Hippocampal formation (tissue), 2 donors: ENCODE results near the gene NRL.
A peak's percentile ranks its signal among the peaks of the same experiment; 100 is the strongest.

Source experiments
- DNase-seq, 2 donors: peaks; one replicate each; lab custom pipeline; 2025; lab: John Stamatoyannopoulos, UW

Gene NRL

DNA sequence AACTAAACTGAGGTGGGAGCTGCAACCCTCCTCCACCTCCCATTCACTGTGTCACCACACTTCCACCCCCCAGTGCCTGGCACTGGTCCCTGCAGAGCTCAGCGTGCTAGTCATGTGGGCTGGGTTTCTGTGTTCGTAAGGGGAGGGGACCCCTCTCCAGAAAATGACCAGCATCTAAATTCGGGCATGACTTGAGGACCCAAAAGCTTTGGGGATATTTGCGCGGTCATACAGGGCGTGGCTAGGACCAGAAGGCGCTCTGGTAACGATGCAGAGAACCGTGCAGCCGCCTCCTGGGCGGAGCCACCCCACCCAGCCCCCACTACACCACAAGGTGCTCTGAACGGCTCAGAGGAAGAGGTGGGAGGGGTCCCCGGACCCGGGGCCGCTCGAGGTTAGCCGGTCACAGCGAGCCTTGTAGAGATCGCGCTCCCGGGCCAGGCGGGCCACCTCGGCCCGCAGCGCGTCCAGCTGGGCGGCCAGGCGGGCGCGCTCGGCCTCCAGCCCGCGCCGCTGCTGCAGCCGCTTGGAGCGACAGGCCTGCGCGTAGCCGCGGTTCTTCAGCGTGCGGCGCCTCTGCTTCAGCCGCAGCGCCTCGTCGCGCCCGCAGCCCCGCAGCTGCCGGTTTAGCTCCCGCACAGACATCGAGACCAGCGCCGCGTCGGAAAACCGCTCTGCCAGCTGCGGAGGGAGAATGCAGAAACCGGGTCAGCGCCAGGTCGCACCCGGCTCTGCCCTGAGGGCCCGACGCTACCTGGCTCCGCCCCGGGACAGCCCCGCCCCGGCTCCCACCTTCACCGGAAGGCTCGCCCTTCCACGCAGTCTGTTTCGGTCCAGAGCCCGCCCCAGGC is 33.6 kb downstream of the NRL start:
- DNase-seq: peak; percentile 34 to 39

GRCh38 chr14:24080142-24080530 is 34.6 kb downstream of the NRL start:
- DNase-seq: peak in 1 of 2 donors; percentile 13

DNA sequence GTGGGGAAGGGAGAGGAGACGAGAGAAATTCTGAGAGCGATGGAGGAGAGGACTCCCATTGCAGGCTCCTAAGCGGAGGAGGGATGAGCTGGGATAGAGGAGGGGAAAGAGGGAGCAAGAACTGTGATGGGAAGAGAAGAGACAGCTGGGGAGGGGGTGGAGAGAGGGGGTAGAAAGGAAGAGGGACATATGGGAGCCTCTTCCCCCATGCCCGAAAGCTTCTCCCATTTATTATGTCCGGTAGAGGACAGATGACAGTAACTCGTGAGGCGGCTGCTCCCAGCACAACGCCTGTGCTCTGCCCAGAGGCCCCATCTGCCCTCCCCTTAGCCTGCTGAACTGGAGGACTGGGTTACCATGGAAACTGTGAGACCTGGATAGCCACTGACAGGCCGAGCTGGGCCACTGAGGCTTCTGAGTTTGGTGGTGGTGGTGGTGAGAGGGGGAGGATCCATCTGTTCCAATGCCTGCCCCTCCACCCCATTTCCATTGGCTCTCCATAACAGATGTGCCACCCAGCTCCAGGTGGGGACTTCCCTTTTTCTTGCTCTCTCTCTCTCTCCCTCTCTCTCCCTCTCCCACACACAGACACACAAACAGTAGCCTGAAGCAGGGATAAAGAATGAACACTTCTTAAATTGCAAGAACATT is 35.1 kb downstream of the NRL start:
- DNase-seq: peak in 1 of 2 donors; percentile 20

DNA sequence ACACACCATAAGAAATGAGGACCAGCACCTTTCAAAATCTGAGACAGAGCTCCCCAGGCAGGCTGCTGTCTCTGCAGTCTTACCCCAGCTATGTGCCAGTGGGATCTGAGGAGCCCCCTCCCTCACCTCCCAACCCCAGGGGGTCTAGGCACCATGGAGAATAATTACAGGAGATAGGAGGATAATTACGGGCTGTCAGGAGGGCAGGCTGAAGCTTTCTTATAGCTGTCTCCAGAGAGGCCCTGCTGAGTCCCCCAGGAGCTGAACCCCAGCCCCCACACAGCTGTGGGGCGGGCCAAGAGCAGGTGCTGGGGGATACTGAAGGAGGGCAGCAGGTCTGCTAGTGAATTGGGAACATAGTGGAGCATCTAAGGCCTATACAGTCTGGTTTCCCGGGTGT is 36.6 kb downstream of the NRL start:
- DNase-seq: no peak

DNA sequence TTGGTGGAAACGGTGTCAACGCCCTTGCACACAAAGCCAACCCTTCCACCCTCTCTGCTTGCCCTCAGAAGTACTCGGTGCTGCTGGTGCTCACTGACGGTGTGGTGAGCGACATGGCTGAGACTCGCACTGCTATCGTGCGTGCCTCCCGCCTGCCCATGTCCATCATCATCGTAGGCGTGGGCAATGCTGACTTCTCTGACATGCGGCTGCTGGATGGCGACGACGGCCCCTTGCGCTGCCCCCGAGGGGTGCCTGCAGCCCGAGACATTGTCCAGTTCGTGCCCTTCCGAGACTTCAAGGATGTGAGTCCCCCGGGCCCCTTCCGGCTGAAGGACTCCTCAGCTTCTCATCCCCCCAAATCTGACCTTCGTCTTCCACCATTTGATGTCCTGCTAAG is 37.7 kb downstream of the NRL start:
- no peak for DNase-seq

DNA sequence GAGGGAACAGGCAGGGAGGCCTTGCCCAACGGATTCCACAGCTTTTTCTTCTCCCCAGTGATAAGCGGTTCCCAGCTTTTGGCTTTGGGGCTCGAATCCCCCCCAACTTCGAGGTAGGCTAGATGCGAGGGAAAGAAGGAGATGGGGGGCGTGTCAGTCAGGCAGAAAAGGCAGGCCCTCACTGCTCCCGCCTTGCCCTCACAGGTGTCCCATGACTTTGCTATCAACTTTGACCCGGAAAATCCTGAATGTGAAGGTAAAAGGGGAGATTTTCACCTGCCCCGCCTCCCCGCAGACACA is 38.5 kb downstream of the NRL start:
- no peak for DNase-seq

- no peak for DNase-seq
Observed at GRCh38 chr14:24075485-24076301, 39.1 kb downstream of the NRL start.

GRCh38 chr14:24074625-24075484 is 39.9 kb downstream of the NRL start:
- no peak for DNase-seq

DNA sequence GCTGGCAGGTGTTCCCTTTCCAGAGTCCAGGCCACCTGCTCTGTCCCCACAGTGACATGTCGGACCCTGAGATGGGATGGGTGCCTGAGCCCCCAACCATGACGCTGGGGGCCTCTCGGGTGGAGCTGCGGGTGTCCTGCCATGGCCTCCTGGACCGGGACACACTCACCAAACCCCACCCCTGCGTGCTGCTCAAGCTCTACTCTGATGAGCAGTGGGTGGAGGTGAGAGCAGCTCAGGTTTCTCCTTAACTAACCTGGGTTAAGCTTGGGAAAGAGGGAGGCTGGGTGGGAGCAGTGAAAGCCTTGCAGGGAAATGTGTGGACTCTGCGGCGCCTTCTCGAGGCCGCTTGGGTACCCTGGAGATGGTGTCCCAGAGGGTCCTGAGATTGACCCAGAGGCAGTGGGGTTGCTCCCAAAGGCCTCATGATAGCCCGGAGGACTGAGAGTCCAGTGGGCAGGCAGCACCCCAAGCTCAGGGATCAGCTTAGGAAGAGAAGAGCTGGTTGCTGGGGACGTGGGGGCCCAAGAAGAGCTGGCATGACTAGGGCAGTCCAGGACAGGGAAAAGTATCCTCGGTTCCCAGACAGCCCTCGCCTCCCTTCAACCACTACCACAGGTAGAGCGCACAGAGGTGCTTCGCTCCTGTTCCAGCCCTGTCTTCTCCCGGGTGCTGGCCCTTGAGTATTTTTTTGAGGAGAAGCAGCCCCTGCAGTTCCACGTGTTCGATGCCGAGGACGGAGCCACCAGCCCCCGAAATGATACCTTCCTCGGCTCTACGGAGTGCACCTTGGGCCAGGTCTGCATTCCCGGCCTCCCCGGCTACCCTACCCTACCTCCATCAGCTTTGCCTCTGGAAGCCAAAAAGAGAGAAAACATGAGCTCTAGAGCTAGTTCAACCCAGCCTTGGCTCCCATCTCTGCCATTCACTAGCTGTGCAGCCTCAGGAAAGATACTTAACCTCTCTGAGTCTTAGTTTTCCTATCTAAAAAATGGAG is 41.6 kb downstream of the NRL start:
- no peak for DNase-seq

DNA sequence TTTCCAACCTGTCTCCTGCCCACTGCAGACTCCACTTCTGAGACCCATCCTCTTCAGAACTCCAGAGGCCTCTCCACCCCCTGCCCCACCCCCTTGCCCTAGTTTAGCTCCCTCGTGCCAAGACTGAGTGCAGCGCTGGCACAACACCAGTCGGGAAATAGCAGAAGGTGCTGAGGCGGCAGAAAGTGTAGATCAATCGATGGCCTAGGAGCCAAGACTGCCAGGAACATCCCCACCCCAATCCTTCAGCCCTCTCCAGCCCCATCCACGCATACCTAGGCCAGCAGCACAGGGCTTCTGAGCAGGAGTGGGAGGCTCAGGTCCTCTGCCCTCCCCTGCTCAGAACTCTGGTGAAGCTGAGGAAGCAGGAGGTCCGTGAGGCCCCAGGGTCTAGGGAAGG is 42.3 kb downstream of the NRL start:
- peak in 1 of 2 donors; percentile 27 for DNase-seq

- DNase-seq: no peak
Observed at GRCh38 chr14:24071836-24072430, 42.8 kb downstream of the NRL start.

- DNase-seq: peak in 1 of 2 donors; percentile 34
Observed at GRCh38 chr14:24071144-24071697, 43.5 kb downstream of the NRL start, which contains the start of gene CPNE6. TSS of gene CPNE6 (plus strand) at chr14:24071562. CDS start at chr14:24072937, 1,375 bp downstream.

DNA sequence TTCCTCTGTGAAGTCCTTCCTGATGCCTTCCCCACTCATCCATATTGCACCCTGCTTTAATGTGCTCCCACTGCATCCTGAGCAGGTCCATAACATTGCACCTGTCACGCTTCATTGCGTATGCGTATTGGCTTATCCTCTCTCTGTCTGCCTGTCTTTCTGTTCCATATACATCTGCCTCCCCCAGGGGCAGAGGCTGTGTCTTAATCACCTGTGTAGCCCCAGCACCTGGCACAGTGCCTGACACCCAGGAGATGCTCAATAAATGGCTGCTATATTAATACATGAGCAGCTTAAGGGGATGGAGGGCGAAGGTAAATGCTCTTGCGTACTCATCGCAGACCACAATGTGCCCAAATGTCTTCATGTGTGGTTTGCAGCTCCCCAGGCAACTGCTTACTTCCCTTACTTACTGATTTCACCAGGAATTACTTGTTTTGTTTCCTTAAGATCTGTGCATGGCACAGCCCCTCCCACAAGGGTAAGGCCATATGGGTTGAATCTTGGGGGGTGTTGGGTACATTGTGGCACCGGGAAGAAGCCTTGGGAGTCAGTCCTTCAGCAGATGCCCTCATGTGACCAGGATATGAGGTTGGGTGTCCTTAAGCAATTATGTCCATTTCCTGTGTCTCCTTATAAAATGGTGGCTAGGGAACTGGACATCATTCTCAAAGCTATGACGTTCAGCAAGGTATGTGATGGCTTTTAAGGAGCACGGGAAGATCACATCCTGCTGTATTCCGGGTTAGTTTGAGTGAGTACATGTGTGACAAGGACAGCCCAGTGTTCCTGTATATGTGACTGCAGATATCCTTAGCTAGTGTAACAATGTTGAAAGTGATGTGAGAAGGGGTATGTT is 44.2 kb downstream of the NRL start:
- no peak for DNase-seq

GRCh38 chr14:24069411-24069735 is 45.4 kb downstream of the NRL start:
- no peak for DNase-seq

DNA sequence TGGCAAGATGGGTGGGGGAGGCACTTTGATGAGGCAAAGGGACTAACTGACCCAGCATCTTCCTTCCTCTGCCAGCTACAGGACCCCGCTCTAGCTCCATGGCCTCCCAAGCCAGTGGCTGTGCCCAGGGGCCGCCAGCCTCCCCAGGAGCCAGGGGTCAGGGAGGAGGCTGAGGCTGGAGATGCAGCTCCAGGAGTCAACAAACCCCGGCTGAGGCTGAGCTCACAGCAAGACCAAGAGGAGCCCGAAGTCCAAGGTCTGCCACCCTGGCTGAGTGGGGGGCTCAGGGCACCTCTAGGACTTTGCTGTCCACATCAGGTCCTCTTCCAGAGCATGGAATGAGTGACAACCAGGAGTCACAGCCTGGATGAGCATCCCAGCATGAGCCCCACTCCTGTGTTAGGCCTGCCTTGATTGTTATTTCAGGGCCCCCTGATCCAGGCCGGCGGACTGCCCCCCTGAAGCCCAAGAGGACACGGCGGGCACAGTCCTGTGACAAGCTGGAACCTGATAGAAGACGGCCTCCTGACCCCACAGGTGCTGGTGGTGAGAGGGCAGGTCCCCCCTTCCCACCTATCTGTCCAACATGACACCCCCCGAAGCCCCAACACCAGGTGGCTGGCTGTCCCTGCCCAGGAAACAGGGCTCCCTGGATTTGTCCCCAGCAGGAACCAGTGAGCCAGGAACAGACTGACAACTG is 45.9 kb downstream of the NRL start:
- no peak for DNase-seq

DNA sequence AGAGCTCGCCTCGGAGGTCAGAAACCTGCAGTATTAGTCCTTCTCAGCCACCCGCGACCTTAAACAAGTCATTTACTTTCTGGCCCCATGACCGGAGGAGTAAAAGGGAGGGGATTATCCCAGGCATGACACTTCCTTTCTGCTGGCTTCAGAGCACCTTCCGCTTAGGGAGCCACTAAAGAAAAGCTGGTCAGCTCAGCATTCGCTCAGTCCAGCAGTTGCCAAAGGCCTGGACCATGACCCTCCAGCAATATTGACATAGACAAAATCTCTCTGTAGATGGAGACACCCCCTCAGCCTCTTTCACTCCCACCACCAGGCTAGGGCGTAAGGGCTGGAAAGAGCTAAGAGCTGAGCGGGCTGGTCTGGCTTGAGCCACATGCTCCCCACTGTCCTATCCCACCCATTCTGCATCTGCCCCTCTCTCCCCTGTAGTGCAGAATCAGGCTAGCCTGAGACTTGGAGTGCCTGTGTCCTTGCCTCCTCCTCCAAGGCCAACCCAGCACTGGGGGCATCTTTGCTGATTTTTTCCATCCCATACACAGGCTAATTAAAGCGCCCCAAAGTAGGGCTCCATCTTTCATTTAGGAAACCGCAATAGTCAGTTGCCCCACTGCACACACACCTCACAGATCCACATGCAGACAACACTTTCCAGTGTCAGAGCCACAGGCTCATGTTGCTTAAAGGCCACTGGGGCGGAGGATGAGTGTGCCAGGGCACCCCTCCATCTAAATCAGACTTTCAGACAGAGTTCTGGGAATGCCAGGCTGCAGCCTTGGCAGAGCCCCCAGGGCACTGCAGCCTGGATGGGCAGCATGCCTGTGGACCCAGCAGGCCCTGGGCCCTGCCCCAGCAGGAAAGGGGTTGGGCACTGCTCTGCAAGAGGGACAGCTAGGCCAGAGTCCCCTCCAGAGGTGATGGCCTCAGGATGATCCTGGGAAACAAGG is 47.3 kb downstream of the NRL start:
- DNase-seq: peak in 1 of 2 donors; percentile 48

- no peak for DNase-seq
Observed at GRCh38 chr14:24066496-24067132, 48.1 kb downstream of the NRL start.
